ENCODE data around the gene RREB1. TPM values are rescaled to one million over a fixed set of nuclear protein-coding genes. Genes with fewer than 3 reads are reported as not detected.

Gene RREB1
- total and polyA plus RNA-seq, 7 experiments from 2014 or later = 4.2 to 56.7 (median 49.2) TPM

- H3K27ac Mint-ChIP-seq = peak overlapping the region; percentile 86 to 98 (median 94)
- no peaks in the 10 kb centered on the region for H3K9me3 ChIP-seq (ENCODE audit: control insufficient read depth in 2 of 3, low read length in 3 of 3)
- H3K36me3 ChIP-seq (ENCODE audit: control insufficient read depth in 2 of 3, insufficient read depth in 3 of 3, low read length in 3 of 3) = peaks cover 0 to 16% (median 0%) of the 10 kb centered on the region in 3 experiments
- intact Hi-C loops (cut with micrococcal nuclease) = loop anchor here (5.0 to 10.0 kb wide), 2 partner anchors 77 to 275 kb away; partner anchors contain the start of genes CAGE1 (in 1 of the 2) and RIOK1 (in 1 of the 2)
- peaks cover 0 to 3% (median 0%) of the 10 kb centered on the region in 5 donors for H3K36me3 Mint-ChIP-seq
- peaks cover 37 to 66% (median 59%) of the 10 kb centered on the region in 7 donors for H3K4me1 Mint-ChIP-seq
- no peaks in the 10 kb centered on the region for H3K9me3 Mint-ChIP-seq
- H3K4me3 ChIP-seq (ENCODE audit: low read length) = peak overlapping the region; percentile 61
- DNase-seq = peak in 2 of 9 donors; percentile 18 to 29
- no peaks in the 10 kb centered on the region for H3K27me3 ChIP-seq (ENCODE audit: control insufficient read depth in 2 of 2, insufficient read depth in 2 of 2, low read length in 2 of 2)
- peaks cover 13 to 44% of the 10 kb centered on the region in 2 donors for H3K4me1 ChIP-seq (ENCODE audit: control insufficient read depth in 2 of 2, insufficient read depth in 2 of 2, low read length in 2 of 2)
- H3K27ac ChIP-seq (ENCODE audit: low read depth, low read length) = peak overlapping the region; percentile 82
- peaks cover 0 to 2% (median 0%) of the 10 kb centered on the region in 5 donors for H3K27me3 Mint-ChIP-seq
- peak overlapping the region; percentile 86 to 98 (median 94) for H3K4me3 Mint-ChIP-seq
- ChIA-PET CTCF (interaction anchor here (0.6 to 2.1 kb wide), 2 partner anchors 18 to 50 kb away, joined by 5 to 8 read pairs; no protein-coding TSS in a partner anchor), POLR2A (interaction anchor here (0.6 to 10.7 kb wide), 11 partner anchors 11 to 59 kb away, joined by 3 to 99 read pairs (median 3); no protein-coding TSS in a partner anchor)
- ATAC-seq = no peak
These were observed 2.5 kb downstream of the RREB1 start for GRCh38 chr6:7110092-7110792.

- H3K27ac Mint-ChIP-seq = peak overlapping the region in 7 of 9 donors; percentile 85 to 98 (median 93)
- peaks cover 0 to 3% (median 0%) of the 10 kb centered on the region in 5 donors for H3K36me3 Mint-ChIP-seq
- peaks cover 0 to under 1% (median 0%) of the 10 kb centered on the region in 5 donors for H3K27me3 Mint-ChIP-seq
- no peaks in the 10 kb centered on the region for H3K27me3 ChIP-seq (ENCODE audit: control insufficient read depth in 2 of 2, insufficient read depth in 2 of 2, low read length in 2 of 2)
- peak overlapping the region; percentile 82 for H3K27ac ChIP-seq (ENCODE audit: low read depth, low read length)
- H3K4me1 Mint-ChIP-seq = peaks cover 47 to 74% (median 68%) of the 10 kb centered on the region in 7 donors
- no peak for ATAC-seq
- H3K4me1 ChIP-seq (ENCODE audit: control insufficient read depth in 2 of 2, insufficient read depth in 2 of 2, low read length in 2 of 2) = peaks cover 13 to 52% of the 10 kb centered on the region in 2 donors
- H3K36me3 ChIP-seq (ENCODE audit: control insufficient read depth in 2 of 3, insufficient read depth in 3 of 3, low read length in 3 of 3) = peaks cover 0 to 16% (median 0%) of the 10 kb centered on the region in 3 experiments
- H3K4me3 Mint-ChIP-seq = peak overlapping the region in 5 of 10 donors; percentile 86 to 98 (median 96)
- no peak overlapping the region for H3K4me3 ChIP-seq (ENCODE audit: low read length)
- ChIA-PET CTCF (interaction anchor here (0.6 to 2.1 kb wide), 3 partner anchors 17 to 51 kb away, joined by 3 to 8 read pairs (median 5); no protein-coding TSS in a partner anchor), POLR2A (interaction anchor here (1.0 to 10.7 kb wide), 6 partner anchors 17 to 58 kb away, joined by 3 to 99 read pairs (median 18); no protein-coding TSS in a partner anchor)
- intact Hi-C loops (cut with micrococcal nuclease) = loop anchor here (5.0 to 10.0 kb wide), 2 partner anchors 76 to 274 kb away; partner anchors contain the start of genes CAGE1 (in 1 of the 2) and RIOK1 (in 1 of the 2)
- H3K9me3 ChIP-seq (ENCODE audit: control insufficient read depth in 2 of 3, low read length in 3 of 3) = no peaks in the 10 kb centered on the region
- DNase-seq = no peak
- H3K9me3 Mint-ChIP-seq = no peaks in the 10 kb centered on the region
These were observed 3.4 kb downstream of the RREB1 start for GRCh38 chr6:7111095-7111690.

GRCh38 chr6:7112171-7112570 lies 4.4 kb downstream of the RREB1 start:
- H3K36me3 Mint-ChIP-seq = peaks cover 0 to 3% (median 0%) of the 10 kb centered on the region in 5 donors
- H3K4me1 Mint-ChIP-seq = peaks cover 57 to 78% (median 78%) of the 10 kb centered on the region in 7 donors
- Histone ChIP-seq H3K36me3 (ENCODE audit: control insufficient read depth in 2 of 3, insufficient read depth in 3 of 3, low read length in 3 of 3) (peaks cover 0 to 12% (median 0%) of the 10 kb centered on the region in 3 experiments), H3K4me3 (ENCODE audit: low read length) (peak overlapping the region; percentile 3), H3K9me3 (ENCODE audit: control insufficient read depth in 2 of 3, low read length in 3 of 3) (no peaks in the 10 kb centered on the region), H3K27me3 (ENCODE audit: control insufficient read depth in 2 of 2, insufficient read depth in 2 of 2, low read length in 2 of 2) (no peaks in the 10 kb centered on the region), H3K27ac (ENCODE audit: low read depth, low read length) (peak overlapping the region; percentile 82), H3K4me1 (ENCODE audit: control insufficient read depth in 2 of 2, insufficient read depth in 2 of 2, low read length in 2 of 2) (peaks cover 9 to 59% of the 10 kb centered on the region in 2 donors)
- DNase-seq = no peak
- intact Hi-C loops (cut with micrococcal nuclease) = loop anchor here (1.0 to 10.0 kb wide), 4 partner anchors 16 to 273 kb away; partner anchors contain the start of genes CAGE1 (in 1 of the 2) and RIOK1 (in 1 of the 2)
- no peaks in the 10 kb centered on the region for H3K9me3 Mint-ChIP-seq
- POLR2A ChIA-PET = interaction anchor here (0.7 to 10.7 kb wide), 6 partner anchors 11 to 1472 kb away, joined by 3 to 99 read pairs (median 14); no protein-coding TSS in a partner anchor
- no peaks in the 10 kb centered on the region for H3K27me3 Mint-ChIP-seq
- peak overlapping the region; percentile 65 to 94 (median 88) for H3K27ac Mint-ChIP-seq
- H3K4me3 Mint-ChIP-seq = peak overlapping the region; percentile 63 to 92 (median 82)
- CTCF ChIA-PET = interaction anchor here (2.1 kb wide), 1 partner anchor 16 kb away, joined by 8 read pairs; no protein-coding TSS in a partner anchor
- ATAC-seq = no peak

GRCh38 chr6:7112741-7113313 lies 5.1 kb downstream of the RREB1 start:
- Mint-ChIP-seq H3K9me3 (no peaks in the 10 kb centered on the region), H3K4me3 (peak overlapping the region; percentile 63 to 92 (median 82)), H3K27me3 (no peaks in the 10 kb centered on the region), H3K27ac (peak overlapping the region; percentile 65 to 94 (median 88)), H3K36me3 (peaks cover 0 to 3% (median 0%) of the 10 kb centered on the region in 5 donors), H3K4me1 (peaks cover 57 to 84% (median 78%) of the 10 kb centered on the region in 7 donors)
- peak; percentile 31 to 77 (median 62) for DNase-seq
- intact Hi-C loops (cut with micrococcal nuclease) = loop anchor here (1.0 to 10.0 kb wide), 4 partner anchors 15 to 272 kb away; partner anchors contain the start of genes CAGE1 (in 1 of the 2) and RIOK1 (in 1 of the 2)
- ChIA-PET POLR2A (interaction anchor here (0.6 to 10.7 kb wide), 6 partner anchors 9 to 1202 kb away, joined by 3 to 99 read pairs (median 4); no protein-coding TSS in a partner anchor), CTCF (interaction anchor here (0.6 to 0.7 kb wide), 2 partner anchors 27 to 406 kb away, joined by 3 read pairs; no protein-coding TSS in a partner anchor)
- Histone ChIP-seq H3K4me3 (ENCODE audit: low read length) (peak overlapping the region; percentile 3), H3K27ac (ENCODE audit: low read depth, low read length) (peak overlapping the region; percentile 82), H3K4me1 (ENCODE audit: control insufficient read depth in 2 of 2, insufficient read depth in 2 of 2, low read length in 2 of 2) (peaks cover 9 to 59% of the 10 kb centered on the region in 2 donors), H3K36me3 (ENCODE audit: control insufficient read depth in 2 of 3, insufficient read depth in 3 of 3, low read length in 3 of 3) (peaks cover 0 to 7% (median 0%) of the 10 kb centered on the region in 3 experiments), H3K9me3 (ENCODE audit: control insufficient read depth in 2 of 3, low read length in 3 of 3) (no peaks in the 10 kb centered on the region), H3K27me3 (ENCODE audit: control insufficient read depth in 2 of 2, insufficient read depth in 2 of 2, low read length in 2 of 2) (no peaks in the 10 kb centered on the region)
- ATAC-seq = peak; percentile 79

GRCh38 chr6:7114744-7115458 lies 7.1 kb downstream of the RREB1 start:
- H3K9me3 ChIP-seq (ENCODE audit: control insufficient read depth in 2 of 3, low read length in 3 of 3) = no peaks in the 10 kb centered on the region
- intact Hi-C loops (cut with micrococcal nuclease) = loop anchor here (1.0 to 10.0 kb wide), 3 partner anchors 10 to 270 kb away; partner anchors contain the start of genes CAGE1 (in 1 of the 2) and RIOK1 (in 1 of the 2)
- peaks cover 8 to 58% of the 10 kb centered on the region in 2 donors for H3K4me1 ChIP-seq (ENCODE audit: control insufficient read depth in 2 of 2, insufficient read depth in 2 of 2, low read length in 2 of 2)
- H3K36me3 Mint-ChIP-seq = peaks cover 0 to 8% (median 0%) of the 10 kb centered on the region in 5 donors
- no peaks in the 10 kb centered on the region for H3K9me3 Mint-ChIP-seq
- H3K4me3 Mint-ChIP-seq = peak overlapping the region in 8 of 10 donors; percentile 15 to 75 (median 68)
- H3K27me3 ChIP-seq (ENCODE audit: control insufficient read depth in 2 of 2, insufficient read depth in 2 of 2, low read length in 2 of 2) = no peaks in the 10 kb centered on the region
- H3K4me3 ChIP-seq (ENCODE audit: low read length) = no peak overlapping the region
- DNase-seq (no peak), ATAC-seq (no peak)
- CTCF ChIA-PET = interaction anchor here (0.6 to 1.1 kb wide), 3 partner anchors 11 to 372 kb away, joined by 3 to 4 read pairs (median 4); no protein-coding TSS in a partner anchor
- no peaks in the 10 kb centered on the region for H3K27me3 Mint-ChIP-seq
- H3K27ac ChIP-seq (ENCODE audit: low read depth, low read length) = peak overlapping the region; percentile 60
- no peaks in the 10 kb centered on the region for H3K36me3 ChIP-seq (ENCODE audit: control insufficient read depth in 2 of 3, insufficient read depth in 3 of 3, low read length in 3 of 3)
- POLR2A ChIA-PET = interaction anchor here (1.0 to 10.7 kb wide), 4 partner anchors 14 to 28 kb away, joined by 3 to 99 read pairs (median 13); no protein-coding TSS in a partner anchor
- peaks cover 64 to 97% (median 87%) of the 10 kb centered on the region in 7 donors for H3K4me1 Mint-ChIP-seq
- peak overlapping the region in 8 of 9 donors; percentile 74 to 93 (median 90) for H3K27ac Mint-ChIP-seq

All from naive thymus-derived CD4-positive, alpha-beta T cell (primary cell).